OCI-LY1 (cell line): ENCODE results near the gene LRMDA.

Experiments
- CTCF ChIP-seq: fragments of 200-600 bp; sonication (generic), shearing (Covaris generic); IDR thresholded peaks from 2 replicates; pipeline ENCODE4 v1.5.1; 2017; ENCODE audit warnings: mild to moderate bottlenecking, antibody characterized with exemption, low read length, moderate library complexity, mixed read lengths
- EZH2 ChIP-seq: fragments of 200-600 bp; sonication (generic), shearing (Covaris generic); IDR thresholded peaks from 2 replicates; pipeline ENCODE4 v1.8.0; 2017; ENCODE audit warnings: borderline replicate concordance, mixed run types, mild to moderate bottlenecking, antibody characterized with exemption, low read length, moderate library complexity, mixed read lengths

DNA sequence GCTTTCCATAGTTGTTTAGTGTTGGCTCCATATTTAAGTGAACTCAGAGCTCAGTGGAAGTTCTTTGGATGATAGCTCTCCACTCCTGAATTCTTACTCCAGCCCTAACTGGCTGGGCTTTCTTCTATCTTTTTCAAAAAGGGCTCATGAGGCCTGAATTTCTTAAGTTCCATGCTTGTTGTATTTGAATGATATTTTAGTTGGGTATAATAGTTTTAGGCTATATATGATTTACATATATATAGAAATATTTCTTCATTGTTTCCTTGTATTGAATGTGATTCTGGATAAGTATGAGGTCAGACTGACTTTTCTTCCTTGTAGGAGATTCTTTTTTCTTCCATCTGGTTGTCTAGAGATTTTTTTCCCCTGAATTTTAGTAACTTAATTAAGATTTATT is 843.5 kb downstream of the LRMDA start:
- TF ChIP-seq CTCF: no peak
- no peak for TF ChIP-seq EZH2
